Mammary epithelial cell (primary cell): Measurements from ENCODE around the gene SNAP47.

Experiments
- CTCF ChIP-seq, 2 donors: IDR thresholded peaks in 1 of 2; conservative IDR thresholded peaks in 1 of 2; 2 replicates each; pipeline ENCODE4 v1.5.1; 2011 to 2012; ENCODE audit warnings: inconsistent platforms in 2 of 2, low read length in 2 of 2, mild to moderate bottlenecking in 2 of 2, control low read depth in 1 of 2, low read depth in 1 of 2; ENCODE audit not compliant: insufficient read depth in 1 of 2; ENCODE audit errors: extremely low read depth in 1 of 2
- EZH2 ChIP-seq: IDR thresholded peaks from 2 replicates; pipeline ENCODE4 v1.6.1; 2012; ENCODE audit warnings: low read length, inconsistent platforms, borderline replicate concordance

GRCh38 chr1:227725046-227725445, 10.2 kb upstream of the SNAP47 start:
- TF ChIP-seq CTCF (conservative IDR thresholded peaks at IDR 0.05 in 1 of 2, IDR thresholded peaks at IDR 0.05 in 1 of 2; ENCODE audit: extremely low read depth in 1 of 2, insufficient read depth in 1 of 2, low read depth in 1 of 2, low read length in 2 of 2), result no peak
- TF ChIP-seq EZH2, result no peak
